Measurements from ENCODE around the gene C1orf52.

DNA sequence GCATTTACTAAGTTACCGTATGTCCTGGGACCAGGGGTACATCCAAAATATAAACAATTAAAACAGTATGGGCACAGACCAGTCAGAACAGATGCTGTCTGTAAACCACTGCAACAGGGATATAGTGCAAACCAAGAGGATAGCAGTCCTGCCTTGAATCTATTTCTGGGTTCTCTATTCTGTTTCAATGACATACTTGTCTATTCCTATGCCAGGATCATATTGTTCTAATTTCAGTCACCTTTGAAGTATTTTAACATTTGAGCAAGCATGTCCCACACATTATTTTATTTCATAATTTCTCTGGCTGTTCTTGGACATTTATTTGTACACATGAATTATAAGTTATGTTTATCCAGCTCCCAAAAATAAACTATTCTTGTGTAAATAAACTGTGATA, 30.5 kb downstream of the C1orf52 start:
- TF ChIP-seq, protein P1, sequence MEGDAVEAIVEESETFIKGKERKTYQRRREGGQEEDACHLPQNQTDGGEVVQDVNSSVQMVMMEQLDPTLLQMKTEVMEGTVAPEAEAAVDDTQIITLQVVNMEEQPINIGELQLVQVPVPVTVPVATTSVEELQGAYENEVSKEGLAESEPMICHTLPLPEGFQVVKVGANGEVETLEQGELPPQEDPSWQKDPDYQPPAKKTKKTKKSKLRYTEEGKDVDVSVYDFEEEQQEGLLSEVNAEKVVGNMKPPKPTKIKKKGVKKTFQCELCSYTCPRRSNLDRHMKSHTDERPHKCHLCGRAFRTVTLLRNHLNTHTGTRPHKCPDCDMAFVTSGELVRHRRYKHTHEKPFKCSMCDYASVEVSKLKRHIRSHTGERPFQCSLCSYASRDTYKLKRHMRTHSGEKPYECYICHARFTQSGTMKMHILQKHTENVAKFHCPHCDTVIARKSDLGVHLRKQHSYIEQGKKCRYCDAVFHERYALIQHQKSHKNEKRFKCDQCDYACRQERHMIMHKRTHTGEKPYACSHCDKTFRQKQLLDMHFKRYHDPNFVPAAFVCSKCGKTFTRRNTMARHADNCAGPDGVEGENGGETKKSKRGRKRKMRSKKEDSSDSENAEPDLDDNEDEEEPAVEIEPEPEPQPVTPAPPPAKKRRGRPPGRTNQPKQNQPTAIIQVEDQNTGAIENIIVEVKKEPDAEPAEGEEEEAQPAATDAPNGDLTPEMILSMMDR (IDR thresholded peaks at IDR 0.05; ENCODE audit: low read length): no peak
- no peak for TF ChIP-seq EZH2phosphoT487 (IDR thresholded peaks at IDR 0.05; ENCODE audit: low read length)
